Motor neuron (in vitro differentiated cells): Measurements from ENCODE around the gene PAX2. TPM values are rescaled to one million over a fixed set of nuclear protein-coding genes. Genes with fewer than 3 reads are reported as not detected.

Source experiments
- ATAC-seq, 8 experiments: fragments of 200-7000 bp; cut with Tn5 transposase; replicated peaks in 6 of 8; 2 replicates each; pipeline ENCODE4 v1.8.0; 2021; ENCODE audit warnings: mild to moderate bottlenecking in 8 of 8, moderate library complexity in 8 of 8
- H3K27ac ChIP-seq, 2 donors: fragments of 250-450 bp; sonication (Bioruptor Pico); 2 replicates each; pipeline ENCODE4 v1.9.0; 2021; ENCODE audit warnings: antibody characterized with exemption in 2 of 2, mild to moderate bottlenecking in 2 of 2, moderate library complexity in 1 of 2
- H3K4me1 ChIP-seq, 2 donors: fragments of 250-450 bp; sonication (Bioruptor Pico); replicated peaks in 1 of 2; 2 replicates each; pipeline ENCODE4 v1.6.1; 2021; ENCODE audit warnings: antibody characterized with exemption in 2 of 2, mild to moderate bottlenecking in 2 of 2, moderate library complexity in 1 of 2
- H3K4me3 ChIP-seq, 5 donors: fragments of 250-450 bp; sonication (Bioruptor Pico); 2 replicates each; pipeline ENCODE4 v1.9.0; 2021; ENCODE audit warnings: antibody characterized with exemption in 5 of 5, mild to moderate bottlenecking in 5 of 5, moderate library complexity in 4 of 5
- WGBS, 10 experiments: fragments of 450-650 bp; shearing (Covaris generic); methylation state at CpG; one replicate each; pipeline ENCODE4 v1.0.0; 2022; 5-methylcytosine and 5-hydroxymethylcytosine counted together
- in situ Hi-C, 9 experiments: fragments of 400-800 bp; cut with MboI; loops; one replicate each; pipeline ENCODE4 v1.15.0; 2021; ENCODE audit warnings: low sequenced_read_pairs in 9 of 9, low pct_unique_long_range_greater_than_20kb in 2 of 9; ENCODE audit not compliant: unreplicated experiment in 9 of 9
- total RNA-seq, 8 experiments: library from RNA; unstranded; fragments of 300-600 nt; gene quantifications; 2 replicates each; pipeline versions ENCODE4 v1.2.3 to v1.2.4, GENCODE V29; 2022

The PAX2 gene
- total RNA-seq, 8 experiments from 2014 or later = 0.13 to 2.2 (median 0.77) TPM; not detected in 1

- WGBS, 10 experiments = no CpG with 5 or more reads among the region's 3 CpGs
- H3K4me1 ChIP-seq = peaks cover 10 to 17% of the 10 kb centered on the region in 2 donors
- in situ Hi-C loops = no loop called here
- no peak overlapping the region for H3K27ac ChIP-seq
- ATAC-seq = no peak
- no peak overlapping the region for H3K4me3 ChIP-seq
Measured at GRCh38 chr10:100868382-100868781, 123.0 kb downstream of the PAX2 start.

- no peak overlapping the region for H3K27ac ChIP-seq
- in situ Hi-C loops = no loop called here
- 43 to 79% (median 63%) methylated on average over 1 to 4 of the region's 4 CpGs; no CpG with 5 or more reads in 4 of the 10 experiments for WGBS, 10 experiments
- H3K4me3 ChIP-seq = no peak overlapping the region
- peaks cover 11 to 20% of the 10 kb centered on the region in 2 donors for H3K4me1 ChIP-seq
- no peak for ATAC-seq
Measured at GRCh38 chr10:100869399-100869798, 124.0 kb downstream of the PAX2 start.

GRCh38 chr10:100872034-100872791 lies 126.8 kb downstream of the PAX2 start:
- peaks cover 15% of the 10 kb centered on the region in 2 donors for H3K4me1 ChIP-seq
- H3K27ac ChIP-seq = no peak overlapping the region
- in situ Hi-C loops = loop anchor here in 3 of 9 experiments (10.0 kb wide), 1 partner anchor 307 kb away; no protein-coding TSS in a partner anchor
- WGBS, 10 experiments = 23 to 100% (median 57%) methylated on average over 1 to 6 of the region's 11 CpGs; no CpG with 5 or more reads in 3 of the 10 experiments
- no peak overlapping the region for H3K4me3 ChIP-seq
- peak; percentile 55 to 93 (median 70) for ATAC-seq

- no peak for ATAC-seq
- H3K4me3 ChIP-seq = no peak overlapping the region
- no peak overlapping the region for H3K27ac ChIP-seq
- in situ Hi-C loops = loop anchor here in 3 of 9 experiments (10.0 kb wide), 1 partner anchor 308 kb away; no protein-coding TSS in a partner anchor
- WGBS, 10 experiments = 20 to 100% (median 91%) methylated on average over 1 to 4 of the region's 7 CpGs; no CpG with 5 or more reads in 6 of the 10 experiments
- H3K4me1 ChIP-seq = peaks cover 18% of the 10 kb centered on the region in 2 donors
Measured at GRCh38 chr10:100873146-100873826, 127.9 kb downstream of the PAX2 start.

- no peak overlapping the region for H3K4me3 ChIP-seq
- no peak for ATAC-seq
- 0 to 71% (median 28%) methylated on average over 1 to 6 of the region's 14 CpGs; no CpG with 5 or more reads in 4 of the 10 experiments for WGBS, 10 experiments
- H3K27ac ChIP-seq = no peak overlapping the region
- in situ Hi-C loops = loop anchor here in 3 of 9 experiments (10.0 kb wide), 1 partner anchor 309 kb away; no protein-coding TSS in a partner anchor
- H3K4me1 ChIP-seq = peaks cover 15% of the 10 kb centered on the region in 2 donors
Measured at GRCh38 chr10:100873827-100874326, 128.5 kb downstream of the PAX2 start.

- Histone ChIP-seq H3K27ac (no peak overlapping the region), H3K4me1 (peaks cover 15% of the 10 kb centered on the region in 2 donors), H3K4me3 (no peak overlapping the region)
- in situ Hi-C loops = loop anchor here in 5 of 9 experiments (10.0 to 25.0 kb wide), 2 partner anchors 310 to 313 kb away; no protein-coding TSS in a partner anchor
- no peak for ATAC-seq
- WGBS, 10 experiments = 60 to 100% (median 76%) methylated on average over 1 to 7 of the region's 20 CpGs; no CpG with 5 or more reads in 6 of the 10 experiments
Measured at GRCh38 chr10:100874702-100875483, 129.5 kb downstream of the PAX2 start.

- Histone ChIP-seq H3K4me1 (peaks cover 15% of the 10 kb centered on the region in 2 donors), H3K4me3 (no peak overlapping the region), H3K27ac (no peak overlapping the region)
- WGBS, 10 experiments = 0 to 100% (median 40%) methylated on average over 1 to 2 of the region's 5 CpGs; no CpG with 5 or more reads in 2 of the 10 experiments
- in situ Hi-C loops = loop anchor here in 5 of 9 experiments (10.0 to 25.0 kb wide), 2 partner anchors 311 to 313 kb away; no protein-coding TSS in a partner anchor
- no peak for ATAC-seq
Measured at GRCh38 chr10:100875484-100876166, 130.2 kb downstream of the PAX2 start.

GRCh38 chr10:100876585-100877460 lies 131.4 kb downstream of the PAX2 start:
- H3K4me3 ChIP-seq = no peak overlapping the region
- in situ Hi-C loops = loop anchor here in 5 of 9 experiments (10.0 to 25.0 kb wide), 2 partner anchors 312 to 315 kb away; no protein-coding TSS in a partner anchor
- peaks cover 21 to 25% of the 10 kb centered on the region in 2 donors for H3K4me1 ChIP-seq
- 8 to 67% (median 56%) methylated on average over 2 to 11 of the region's 24 CpGs; no CpG with 5 or more reads in 2 of the 10 experiments for WGBS, 10 experiments
- ATAC-seq = no peak
- no peak overlapping the region for H3K27ac ChIP-seq

- in situ Hi-C loops = loop anchor here in 5 of 9 experiments (10.0 to 25.0 kb wide), 2 partner anchors 313 to 315 kb away; no protein-coding TSS in a partner anchor
- no peak for ATAC-seq
- no peak overlapping the region for H3K27ac ChIP-seq
- WGBS, 10 experiments = 0 to 92% (median 84%) methylated on average over 1 to 8 of the region's 11 CpGs; no CpG with 5 or more reads in 6 of the 10 experiments
- peaks cover 28 to 32% of the 10 kb centered on the region in 2 donors for H3K4me1 ChIP-seq
- H3K4me3 ChIP-seq = no peak overlapping the region
Measured at GRCh38 chr10:100877461-100877850, 132.1 kb downstream of the PAX2 start.

GRCh38 chr10:100878291-100878910 lies 133.0 kb downstream of the PAX2 start:
- Histone ChIP-seq H3K27ac (no peak overlapping the region), H3K4me3 (no peak overlapping the region), H3K4me1 (peaks cover 37 to 41% of the 10 kb centered on the region in 2 donors)
- peak; percentile 60 to 99 (median 74) for ATAC-seq
- in situ Hi-C loops = loop anchor here in 5 of 9 experiments (10.0 to 25.0 kb wide), 2 partner anchors 314 to 316 kb away; no protein-coding TSS in a partner anchor
- 0 to 8% (median 0%) methylated on average over 1 to 4 of the region's 5 CpGs; no CpG with 5 or more reads in 4 of the 10 experiments for WGBS, 10 experiments
